Measurements from ENCODE around the gene CLDN14.

The CLDN14 gene

GRCh38 chr21:36470294-36470693 lies 9.6 kb downstream of the CLDN14 start:
- no peak for DNase-seq

DNA sequence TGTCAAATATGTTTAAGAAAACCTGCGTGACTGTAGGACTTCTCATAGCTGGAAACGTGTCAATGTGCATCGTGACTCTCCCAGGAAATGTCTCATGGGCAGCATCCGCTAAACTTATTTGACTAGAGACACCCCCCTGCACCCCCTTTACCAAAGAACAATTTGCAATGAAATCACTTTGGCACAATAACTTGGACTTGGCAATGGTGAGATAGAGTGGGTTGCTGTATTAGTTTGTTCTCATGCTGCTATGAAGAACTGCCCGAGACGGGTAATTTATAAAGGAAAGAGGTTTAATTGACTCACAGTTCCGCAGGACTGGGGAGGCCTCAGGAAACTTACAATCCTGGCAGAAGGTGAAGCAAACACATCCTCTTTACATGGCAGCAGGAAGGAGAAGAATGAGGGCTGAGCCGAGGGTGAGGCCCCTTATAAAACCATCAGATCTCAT lies 13.8 kb downstream of the CLDN14 start:
- no peak for DNase-seq

- DNase-seq = no peak
Observed at GRCh38 chr21:36465478-36465877, 14.4 kb downstream of the CLDN14 start.

- no peak for DNase-seq
Observed at GRCh38 chr21:36464590-36464989, 15.3 kb downstream of the CLDN14 start.

DNA sequence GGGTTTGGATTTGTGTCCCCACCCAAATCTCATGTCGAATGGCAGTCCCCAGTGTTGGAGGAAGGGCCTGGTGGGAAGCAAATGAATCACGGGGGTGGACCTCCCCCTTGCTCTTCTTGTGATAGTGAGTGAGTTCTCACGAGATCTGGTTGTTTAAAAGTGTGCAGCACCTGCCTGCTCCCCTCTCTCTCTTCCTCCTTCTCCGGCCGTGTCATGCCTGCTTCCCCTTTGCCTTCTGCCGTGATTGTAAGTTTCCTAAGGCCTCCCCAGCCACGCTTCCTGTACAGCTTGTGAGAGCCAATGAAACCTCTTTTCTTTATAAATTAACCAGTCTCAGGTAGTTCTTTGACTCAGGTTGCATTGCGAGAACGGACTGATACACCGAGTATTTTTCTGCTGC lies 15.9 kb downstream of the CLDN14 start:
- no peak for DNase-seq

DNA sequence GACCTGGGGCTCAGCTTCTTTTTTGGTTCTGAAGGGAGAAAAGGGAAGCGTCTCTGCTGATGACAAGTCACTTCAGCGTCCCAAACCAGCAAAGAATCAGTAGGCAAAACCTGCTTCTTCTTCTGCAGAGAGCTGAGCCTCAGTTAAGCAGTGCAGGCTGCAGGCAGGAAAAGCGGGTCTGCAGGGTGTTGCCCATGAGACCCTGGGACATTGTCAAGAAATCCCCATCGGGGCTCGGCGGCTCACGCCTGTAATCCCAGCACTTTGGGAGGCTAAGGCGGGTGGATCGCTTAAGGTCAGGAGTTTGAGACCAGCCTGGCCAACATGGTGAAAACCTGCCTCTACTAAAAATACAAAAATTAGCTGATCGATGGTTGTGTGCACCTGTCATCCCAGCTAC lies 16.7 kb downstream of the CLDN14 start:
- no peak for DNase-seq

DNA sequence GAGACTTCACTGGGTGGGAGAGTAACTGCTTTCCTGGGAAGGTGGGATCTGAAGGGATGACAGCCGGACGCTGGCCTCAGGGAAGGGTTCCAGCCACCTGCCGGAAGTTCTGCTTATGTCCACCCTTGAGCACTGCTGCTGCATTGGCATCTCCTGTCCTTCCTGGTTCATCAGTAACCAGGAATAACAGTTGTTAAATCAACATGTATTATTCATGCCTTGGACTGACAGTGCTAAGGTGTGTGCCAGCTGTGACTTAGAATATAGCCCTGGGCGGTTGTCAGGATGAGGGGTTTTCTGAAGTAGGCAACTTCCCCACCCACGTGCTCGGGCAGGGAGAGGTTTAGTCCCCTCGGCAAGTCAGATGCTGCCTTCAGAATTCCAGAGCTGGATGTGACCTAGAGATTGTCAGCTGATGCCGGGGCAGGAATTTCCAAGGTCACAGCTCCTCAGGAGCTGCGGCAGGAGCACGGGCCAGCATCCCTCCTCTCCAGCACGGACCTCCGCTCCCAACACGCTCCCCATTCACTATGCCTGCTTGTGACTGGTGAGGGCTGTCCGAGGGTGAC lies 17.9 kb downstream of the CLDN14 start:
- no peak for DNase-seq

DNA sequence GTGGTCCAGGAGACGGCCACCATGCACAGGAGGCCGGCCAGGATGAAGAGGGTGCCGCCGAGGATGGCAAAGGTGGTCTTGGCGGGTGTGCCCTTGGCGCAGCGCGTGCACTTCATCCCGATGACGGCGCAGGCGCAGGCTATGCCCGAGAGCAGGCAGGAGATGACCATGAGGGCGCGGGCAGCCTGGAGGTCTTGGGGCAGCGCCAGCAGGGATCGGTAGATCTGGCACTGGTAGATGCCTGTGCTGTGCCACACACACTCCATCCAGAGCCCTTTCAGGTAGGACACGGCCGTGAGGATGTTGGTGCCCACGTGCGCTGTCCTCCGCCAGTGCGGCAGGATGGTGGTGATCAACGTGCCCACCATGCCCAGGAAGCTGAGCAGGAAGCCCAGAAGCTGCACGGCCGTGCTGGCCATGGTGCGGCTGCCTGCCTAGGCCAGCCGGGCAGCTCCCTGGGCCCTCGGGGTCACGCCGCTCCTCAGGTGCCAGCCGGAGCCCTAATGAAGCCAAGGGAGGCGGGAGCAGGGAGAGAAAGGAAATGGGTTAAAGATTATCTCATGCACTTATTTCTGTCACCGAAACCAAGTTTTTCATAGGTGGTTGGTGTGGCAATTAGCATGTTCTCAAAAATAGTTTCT lies 18.5 kb downstream of the CLDN14 start:
- no peak for DNase-seq

DNA sequence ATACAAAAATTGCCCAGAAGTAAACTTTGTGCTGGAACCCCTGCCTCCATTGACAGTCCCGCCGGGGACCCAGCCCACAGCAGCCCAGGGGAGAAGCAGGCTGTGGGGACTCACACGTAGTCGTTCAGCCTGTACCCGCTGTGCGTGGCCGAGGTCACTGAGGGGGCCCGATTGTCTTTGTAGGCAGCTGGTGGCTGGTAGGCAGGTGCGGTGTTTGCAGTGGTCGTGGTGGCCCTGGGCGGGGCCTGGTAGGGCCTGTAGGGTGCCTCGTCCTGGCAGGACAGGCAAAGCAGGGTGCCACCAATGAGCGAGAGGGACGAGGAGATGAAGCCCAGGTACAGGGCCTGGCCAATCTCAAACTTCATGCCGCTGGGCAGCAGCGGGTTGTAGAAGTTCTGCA lies 19.1 kb downstream of the CLDN14 start:
- no peak for DNase-seq

DNA sequence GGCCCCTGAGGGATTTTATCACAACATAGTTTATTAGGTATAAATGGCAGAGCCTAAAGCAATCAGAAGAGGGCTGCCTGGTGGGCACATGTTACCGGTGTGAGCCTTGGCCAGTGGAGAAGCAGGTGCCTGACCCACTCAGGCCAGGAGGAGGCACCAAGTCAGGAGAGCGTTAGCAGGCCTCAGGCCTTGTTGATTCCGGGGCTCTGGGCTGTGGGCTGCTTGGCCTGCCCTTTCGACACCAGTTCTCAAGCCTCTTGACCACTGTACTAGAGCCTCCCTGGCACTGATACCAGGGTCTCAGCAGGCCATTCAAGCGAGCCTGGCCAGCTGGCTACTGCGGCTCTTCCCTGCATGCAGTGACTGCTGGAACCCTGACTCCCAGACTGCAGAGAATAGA lies 20.8 kb downstream of the CLDN14 start:
- no peak for DNase-seq

DNA sequence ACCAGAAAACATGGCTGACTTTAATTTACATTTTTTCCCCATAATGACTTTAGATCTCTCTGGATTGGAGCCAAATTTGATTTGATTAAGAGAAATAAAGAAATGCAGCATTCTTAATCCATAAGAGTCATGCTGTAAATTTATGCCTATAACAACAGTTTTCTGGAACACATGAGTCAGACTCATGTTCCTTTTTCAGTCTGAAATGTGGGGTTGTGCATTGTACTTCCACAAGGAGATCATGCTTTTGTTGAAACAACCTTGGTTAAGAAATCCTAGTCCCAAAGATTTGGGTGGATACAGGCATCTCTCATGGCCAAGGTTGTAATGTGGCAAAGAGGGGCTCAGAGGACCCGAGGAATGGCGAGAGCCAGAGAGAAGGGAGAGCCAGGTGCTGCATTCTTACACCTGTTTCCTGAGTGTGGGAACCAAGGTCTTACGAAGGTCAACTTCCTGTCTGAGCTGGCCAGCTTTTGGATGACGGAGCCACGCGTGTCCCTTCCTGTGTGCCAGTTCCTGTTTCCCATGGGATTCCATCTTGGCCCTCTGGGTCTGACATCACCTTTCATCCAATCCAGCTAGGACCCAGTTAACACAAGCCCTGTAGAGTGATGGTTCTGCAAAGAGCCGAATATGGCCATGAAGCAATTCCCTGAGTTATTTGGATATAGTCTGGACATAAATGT lies 23.1 kb downstream of the CLDN14 start:
- DNase-seq = no peak

- DNase-seq = no peak
Observed at GRCh38 chr21:36454706-36455105, 25.2 kb downstream of the CLDN14 start.

DNA sequence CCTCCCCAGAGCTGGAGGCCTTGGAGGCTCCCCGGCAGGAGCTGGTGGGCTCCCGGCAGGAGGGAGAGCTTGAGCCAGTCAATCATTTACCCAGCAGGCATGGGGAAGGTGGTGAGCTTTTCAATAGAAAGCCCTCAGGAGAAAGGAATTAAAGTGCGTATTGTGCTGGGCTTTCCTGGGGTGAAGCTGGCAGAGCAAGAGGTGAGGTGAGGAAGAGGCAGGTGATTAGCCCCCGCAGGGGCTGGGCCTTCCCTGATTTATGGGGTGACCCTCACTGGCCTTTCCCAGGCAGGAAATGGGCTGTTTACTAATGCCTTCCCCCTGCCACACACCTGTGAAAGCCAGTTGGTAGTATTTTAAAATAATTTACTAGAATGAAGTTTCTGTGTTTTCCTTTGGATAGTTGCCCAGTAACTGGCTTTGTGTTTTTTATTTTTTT lies 25.8 kb downstream of the CLDN14 start:
- no peak for DNase-seq

DNA sequence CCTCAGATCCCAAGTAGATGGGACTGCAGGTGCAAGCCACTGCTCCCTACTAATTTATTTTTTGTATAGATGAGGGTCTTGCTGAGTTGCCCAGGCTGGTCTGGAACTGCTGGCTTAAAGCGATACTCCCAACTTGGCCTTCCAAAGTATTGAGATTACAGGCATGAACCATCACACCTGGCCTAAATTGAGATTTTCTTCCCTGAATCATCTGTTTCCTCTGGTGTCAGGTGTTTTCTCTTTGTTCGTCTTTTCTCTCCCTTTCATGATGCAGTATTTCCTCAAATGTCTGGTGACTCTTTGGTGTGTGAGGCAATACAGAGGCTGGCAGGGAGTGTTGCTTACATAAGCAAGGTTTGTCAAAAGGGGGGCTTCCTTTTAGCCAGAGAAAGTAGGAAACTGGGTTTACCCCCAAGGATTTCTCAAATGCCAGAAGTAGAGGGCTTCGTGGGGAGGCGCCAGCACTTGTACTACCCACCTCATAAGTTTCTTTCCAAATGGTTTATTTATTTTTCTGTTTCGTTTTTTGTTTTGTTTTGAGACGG lies 27.6 kb downstream of the CLDN14 start:
- DNase-seq = no peak

GRCh38 chr21:36451506-36451905 lies 28.4 kb downstream of the CLDN14 start:
- no peak for DNase-seq

DNA sequence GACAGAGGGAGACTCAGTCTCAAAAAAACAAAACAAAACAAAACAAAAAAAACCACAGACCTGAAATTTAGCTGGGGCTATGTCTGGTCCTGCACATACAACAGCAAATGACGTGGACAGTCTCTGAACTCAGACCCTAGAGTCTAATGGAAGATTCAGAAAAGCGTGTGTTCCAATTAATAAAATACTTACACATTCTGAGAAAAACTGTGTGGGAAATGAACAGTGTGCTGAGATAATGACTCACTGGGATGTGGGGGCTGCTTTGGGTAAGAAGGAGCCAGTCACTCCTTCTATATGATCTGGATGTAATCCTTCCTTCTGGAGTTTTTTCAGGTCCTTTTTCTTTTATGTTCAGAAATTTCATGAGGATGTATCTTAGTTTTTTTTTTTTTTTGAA lies 29.4 kb downstream of the CLDN14 start:
- peak; percentile 62 for DNase-seq

GRCh38 chr21:36446301-36446700 lies 33.6 kb downstream of the CLDN14 start:
- no peak for DNase-seq

- no peak for DNase-seq
Observed at GRCh38 chr21:36441715-36442114, 38.2 kb downstream of the CLDN14 start.

- peak; percentile 88 for DNase-seq
Observed at GRCh38 chr21:36437745-36438128, 42.2 kb downstream of the CLDN14 start.

GRCh38 chr21:36436829-36437744 lies 42.8 kb downstream of the CLDN14 start:
- DNase-seq = no peak

- DNase-seq = no peak
Observed at GRCh38 chr21:36434144-36434543, 45.8 kb downstream of the CLDN14 start.

DNA sequence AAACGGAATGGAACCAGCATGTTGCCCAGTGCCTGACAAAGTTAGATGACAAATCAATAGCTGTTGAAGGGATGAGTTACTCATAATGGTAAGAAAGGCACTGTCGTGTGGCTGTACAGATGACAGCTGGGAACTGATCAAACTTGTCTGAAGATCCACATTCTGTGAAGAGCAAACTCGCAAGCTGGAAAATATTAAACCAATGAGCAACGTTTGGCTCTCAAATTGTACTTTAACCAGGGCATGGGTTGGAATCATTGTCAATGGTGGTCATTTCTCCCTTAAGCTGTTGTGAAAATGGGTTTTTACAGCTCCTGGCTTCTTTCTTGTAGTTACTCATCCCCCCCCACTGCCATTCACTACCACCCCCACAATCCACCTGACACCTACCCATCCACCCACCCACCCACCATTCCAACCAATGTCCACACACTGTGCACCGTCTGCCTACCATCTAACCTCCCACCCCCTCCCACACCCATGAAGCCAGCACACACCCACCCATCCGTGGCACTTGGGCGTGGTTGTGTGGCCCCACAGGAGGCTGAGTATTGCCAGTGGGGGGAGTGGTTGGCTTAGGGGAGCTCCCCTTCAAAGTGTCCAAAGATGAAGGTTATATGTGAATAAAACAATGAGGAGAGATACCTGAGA lies 46.7 kb downstream of the CLDN14 start:
- DNase-seq = no peak

All from fibroblast of skin of abdomen (primary cell).